Heart left ventricle (tissue), 16 donors: ENCODE results near the gene HOXD3. TPM values are rescaled to one million over a fixed set of nuclear protein-coding genes. Genes with fewer than 3 reads are reported as not detected.

Experiments used
- ATAC-seq, 4 donors: fragments of 200-7000 bp; cut with Tn5 transposase; one replicate each; pipeline ENCODE4 v1.9.1; 2020 to 2022; ENCODE audit warnings: moderate library complexity in 4 of 4, mild to moderate bottlenecking in 3 of 4, moderate number of reproducible peaks in 1 of 4
- DNase-seq, 5 donors: peaks; one replicate each; pipeline ENCODE4 v3.0.0-alpha.2; 2020
- H3K27ac ChIP-seq, 12 donors: fragments of 200-600 bp; sonication (generic) in 4 of 12; one replicate each; pipeline versions ENCODE4 v1.5.0 to v1.8.0; 2016 to 2022; ENCODE audit warnings: mild to moderate bottlenecking in 2 of 12
- H3K27me3 ChIP-seq, 9 donors: fragments of 200-600 bp; sonication (generic) in 2 of 9; one replicate each; pipeline versions ENCODE4 v1.5.1 to v1.8.0; 2016 to 2022; ENCODE audit warnings: mild to moderate bottlenecking in 3 of 9
- H3K36me3 ChIP-seq, 9 donors: fragments of 200-600 bp; sonication (generic) in 2 of 9; one replicate each; pipeline versions ENCODE4 v1.5.0 to v1.8.0; 2018 to 2022; ENCODE audit warnings: mild to moderate bottlenecking in 2 of 9
- H3K4me1 ChIP-seq, 12 donors: fragments of 200-600 bp; sonication (generic) in 4 of 12; one replicate each; pipeline versions ENCODE4 v1.5.0 to v1.8.0; 2016 to 2022; ENCODE audit warnings: mild to moderate bottlenecking in 3 of 12
- H3K4me3 ChIP-seq, 12 donors: fragments of 200-600 bp; sonication (generic) in 4 of 12; one replicate each; pipeline versions ENCODE4 v1.5.0 to v1.8.0; 2017 to 2022; ENCODE audit warnings: mild to moderate bottlenecking in 9 of 12, moderate library complexity in 4 of 12
- H3K9me3 ChIP-seq, 12 donors: fragments of 200-600 bp; sonication (generic) in 4 of 12; one replicate each; pipeline versions ENCODE4 v1.5.0 to v1.8.0; 2016 to 2022; ENCODE audit warnings: mild to moderate bottlenecking in 1 of 12
- POLR2A ChIP-seq, 2 donors: fragments of 450-650 bp; IDR thresholded peaks; one replicate each; pipeline ENCODE4 v1.6.1; 2017; ENCODE audit warnings: antibody characterized with exemption in 2 of 2, mild to moderate bottlenecking in 2 of 2, moderate library complexity in 2 of 2
- WGBS, 4 donors: extraction: QIAGEN DNeasy Blood & Tissue Kit in 2 of 4; methylation state at CpG; one replicate each; pipeline versions ENCODE4 v1.1.5 to v1.1.7; 2013 to 2018; 5-methylcytosine and 5-hydroxymethylcytosine counted together
- intact Hi-C, 10 donors: fragments of 100-400 bp; cut with DNase I; formaldehyde crosslinking; loops; one replicate each; pipeline versions ENCODE4 v1.11.1 to v1.14.2; 2022
- polyA plus RNA-seq, 2 donors: library from polyadenylated mRNA; stranded (reverse); fragments of 200-250 nt; gene quantifications; one replicate each; pipeline ENCODE4 v1.2.3, GENCODE V29; 2013
- total RNA-seq, 9 donors: library from RNA; depleted of rRNA in 2 of 9; stranded (reverse); fragments of >200 nt in 2 of 9; fragmentation: NEBNext Ultra II Directional in 3 of 9; extraction: Animal tissue kit (Norgen Biotek cat#: 25700) in 3 of 9; gene quantifications; one replicate each; pipeline versions ENCODE4 v1.1.0 to v1.2.4, GENCODE V29; 2016 to 2023
- TF ChIP-seq, protein P1 (sequence below), 12 donors: fragments of 200-600 bp; sonication (generic) in 4 of 12; IDR thresholded peaks; one replicate each; pipeline versions ENCODE4 v1.5.0 to v1.8.0; 2018 to 2022; ENCODE audit warnings: antibody characterized with exemption in 12 of 12, mild to moderate bottlenecking in 5 of 12
- donor health status: ischemic (EF 13 %, LVEDD 7.1; RV severe dilation, severe dysfunction).
- donor health status: healthy with polysubstance abuse.
- donor health status: DM: no; HTN: yes; CAD: no.
- donor health status: DM: no; HTN: no; CAD: no.
- donor health status: ischemic (EF 25% LVEDD 6.9; RV normal size, moderate dysfunction).
- donor health status: ischemic (EF 25% LVEDD 5.7; RV mildly dilated, moderate dysfunction).
- donor health status: healthy.
- donor health status: DM: yes; HTN: yes; CAD: no.
- donor health status: ischemic (EF 35%, LVEDD 5.7; RV mildly dilated, moderate dysfunction).
- donor health status: nonischemic (EF 11% LVEDD 7.7; RV severe dilation, severe dysfunction).
- donor health status: DM: yes; HTN: yes; CAD: no.
- donor health status: PGD.
- donor health status: ischemic (EF 29% LVEDD 5.4; RV normal size, mild dysfunction).
- donor health status: nonischemic (EF 23%, LVEDD 6.1; RV moderate dilation, normal function).

Gene HOXD3
- total and polyA plus RNA-seq, 11 donors = 0.04 to 1.4 (median 0.52) TPM

DNA sequence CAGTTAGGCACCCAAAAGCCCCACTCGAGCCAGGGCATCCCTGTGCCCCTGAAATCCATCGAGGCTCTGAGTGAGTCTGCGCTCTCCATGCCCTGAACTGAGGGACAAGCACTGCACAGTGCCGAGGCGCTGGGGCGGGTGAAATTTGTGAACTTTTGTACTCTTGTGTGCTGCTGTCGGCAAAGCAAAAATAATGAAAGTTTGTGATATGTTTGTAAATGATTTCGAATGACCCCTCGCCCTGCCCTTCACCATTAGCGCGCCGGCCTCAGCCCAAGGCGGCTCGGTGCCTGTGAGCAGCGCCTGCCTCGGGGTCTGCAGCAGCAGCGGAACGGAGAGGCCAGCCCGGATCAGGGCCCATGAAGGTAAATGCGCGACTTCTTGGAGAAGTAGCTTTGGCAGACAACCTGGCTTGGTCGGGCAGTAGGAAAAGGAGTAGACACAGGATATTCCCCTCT lies 7.6 kb upstream of the HOXD3 start:
- peaks cover 0 to 12% (median 0%) of the 10 kb centered on the region in 12 donors for H3K4me1 ChIP-seq
- intact Hi-C loops = no loop called here
- DNase-seq (no peak), ATAC-seq (no peak)
- no peaks in the 10 kb centered on the region for H3K9me3 ChIP-seq
- no peak for TF ChIP-seq POLR2A (IDR thresholded peaks at IDR 0.05)
- TF ChIP-seq, protein P1, sequence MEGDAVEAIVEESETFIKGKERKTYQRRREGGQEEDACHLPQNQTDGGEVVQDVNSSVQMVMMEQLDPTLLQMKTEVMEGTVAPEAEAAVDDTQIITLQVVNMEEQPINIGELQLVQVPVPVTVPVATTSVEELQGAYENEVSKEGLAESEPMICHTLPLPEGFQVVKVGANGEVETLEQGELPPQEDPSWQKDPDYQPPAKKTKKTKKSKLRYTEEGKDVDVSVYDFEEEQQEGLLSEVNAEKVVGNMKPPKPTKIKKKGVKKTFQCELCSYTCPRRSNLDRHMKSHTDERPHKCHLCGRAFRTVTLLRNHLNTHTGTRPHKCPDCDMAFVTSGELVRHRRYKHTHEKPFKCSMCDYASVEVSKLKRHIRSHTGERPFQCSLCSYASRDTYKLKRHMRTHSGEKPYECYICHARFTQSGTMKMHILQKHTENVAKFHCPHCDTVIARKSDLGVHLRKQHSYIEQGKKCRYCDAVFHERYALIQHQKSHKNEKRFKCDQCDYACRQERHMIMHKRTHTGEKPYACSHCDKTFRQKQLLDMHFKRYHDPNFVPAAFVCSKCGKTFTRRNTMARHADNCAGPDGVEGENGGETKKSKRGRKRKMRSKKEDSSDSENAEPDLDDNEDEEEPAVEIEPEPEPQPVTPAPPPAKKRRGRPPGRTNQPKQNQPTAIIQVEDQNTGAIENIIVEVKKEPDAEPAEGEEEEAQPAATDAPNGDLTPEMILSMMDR (IDR thresholded peaks at IDR 0.05) = no peak
- no peak overlapping the region for H3K27ac ChIP-seq
- WGBS, 4 donors = 16 to 50% (median 35%) methylated on average over 22 of the region's 22 CpGs
- no peaks in the 10 kb centered on the region for H3K36me3 ChIP-seq
- H3K27me3 ChIP-seq = peaks cover 57 to 100% (median 93%) of the 10 kb centered on the region in 9 donors
- no peak overlapping the region for H3K4me3 ChIP-seq

DNA sequence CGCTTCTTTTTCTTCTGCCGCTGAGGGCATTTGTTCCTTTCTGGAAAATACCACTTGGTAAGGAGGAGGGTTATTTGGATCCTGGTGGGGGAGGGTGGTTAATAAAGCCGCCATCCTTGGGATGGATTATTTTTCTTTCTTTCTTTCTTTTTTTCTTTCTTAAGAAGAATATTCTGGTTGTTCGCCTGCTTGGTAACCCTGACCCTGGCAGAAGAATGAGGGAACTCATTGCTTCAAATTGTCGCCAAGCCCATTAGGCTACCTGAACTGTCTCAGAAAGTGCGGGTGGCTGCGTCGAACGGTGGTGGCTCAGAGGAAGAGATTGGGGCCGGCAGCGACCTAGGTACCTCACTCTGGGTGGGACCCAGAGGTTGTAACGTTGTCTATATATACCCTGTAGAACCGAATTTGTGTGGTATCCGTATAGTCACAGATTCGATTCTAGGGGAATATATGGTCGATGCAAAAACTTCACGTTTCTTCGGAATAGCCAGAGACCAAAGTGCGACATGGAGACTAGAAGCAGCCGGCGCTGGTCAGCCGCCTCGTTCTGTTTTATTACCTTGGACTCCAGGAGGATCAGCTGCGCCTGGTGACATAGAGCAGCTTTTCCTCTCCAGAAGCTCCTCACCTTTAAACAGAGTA lies 7.0 kb upstream of the HOXD3 start:
- Histone ChIP-seq H3K4me1 (peaks cover 0 to 12% (median 0%) of the 10 kb centered on the region in 12 donors), H3K9me3 (no peaks in the 10 kb centered on the region), H3K36me3 (no peaks in the 10 kb centered on the region), H3K4me3 (no peak overlapping the region), H3K27me3 (peaks cover 62 to 100% (median 92%) of the 10 kb centered on the region in 9 donors), H3K27ac (no peak overlapping the region)
- intact Hi-C loops = loop anchor here in 1 of 10 donors (10.0 kb wide), 1 partner anchor 115 kb away; the partner anchor contains the start of gene MTX2
- TF ChIP-seq POLR2A (IDR thresholded peaks at IDR 0.05) = no peak
- TF ChIP-seq, protein P1 (IDR thresholded peaks at IDR 0.05) = no peak
- ATAC-seq = no peak
- no peak for DNase-seq
- 13 to 45% (median 25%) methylated on average over 24 of the region's 24 CpGs for WGBS, 4 donors

DNA sequence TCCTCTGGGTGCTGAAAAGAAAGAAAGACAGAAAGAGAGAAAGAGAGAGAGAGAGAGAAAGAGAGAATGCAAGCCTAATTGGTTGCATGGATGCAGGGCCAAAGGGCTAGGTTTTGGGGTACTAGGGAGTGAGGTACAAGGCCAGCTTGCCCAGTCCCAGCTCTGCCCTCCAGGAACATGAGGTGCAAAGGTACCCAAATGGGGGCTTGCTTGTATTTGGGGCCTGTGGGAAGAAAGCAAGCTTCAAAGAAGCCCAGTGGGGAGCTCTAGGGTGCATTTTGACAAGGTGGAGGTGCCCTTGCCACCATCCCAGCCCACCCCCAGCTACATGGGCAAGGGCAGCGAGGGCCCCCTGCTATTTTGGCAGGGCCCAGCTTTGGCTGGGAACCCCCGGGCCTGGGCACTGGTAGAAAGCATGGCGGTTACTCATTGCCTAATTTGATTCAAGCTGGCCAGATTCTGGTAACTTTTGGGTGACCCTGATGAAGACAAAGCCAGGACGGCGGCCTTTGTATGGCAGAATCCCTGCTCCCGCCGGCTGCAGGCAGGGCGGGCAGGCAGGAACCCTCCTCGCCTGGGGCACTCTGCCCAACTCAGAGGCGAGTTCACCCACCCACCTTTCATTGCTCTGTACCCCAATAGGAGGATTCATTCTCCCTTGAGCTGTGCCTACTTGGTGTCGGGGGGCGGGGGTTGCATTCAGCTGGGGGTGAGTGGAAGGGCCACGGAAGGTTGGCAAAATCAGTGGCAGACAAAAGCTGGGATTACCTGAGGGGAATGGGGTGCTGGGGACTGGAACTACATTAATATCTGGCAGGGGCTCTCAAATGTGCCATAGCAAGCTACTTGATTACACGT lies 6.3 kb upstream of the HOXD3 start:
- intact Hi-C loops = loop anchor here in 1 of 10 donors (10.0 kb wide), 1 partner anchor 114 kb away; the partner anchor contains the start of gene MTX2
- H3K9me3 ChIP-seq = no peaks in the 10 kb centered on the region
- no peak for DNase-seq
- ATAC-seq = no peak
- TF ChIP-seq, protein P1 (IDR thresholded peaks at IDR 0.05) = no peak
- no peak for TF ChIP-seq POLR2A (IDR thresholded peaks at IDR 0.05)
- H3K4me1 ChIP-seq = peaks cover 0 to 12% (median 0%) of the 10 kb centered on the region in 12 donors
- H3K27me3 ChIP-seq = peaks cover 67 to 100% (median 96%) of the 10 kb centered on the region in 9 donors
- WGBS, 4 donors = 15 to 39% (median 31%) methylated on average over 13 to 14 of the region's 14 CpGs
- no peaks in the 10 kb centered on the region for H3K36me3 ChIP-seq
- H3K27ac ChIP-seq = no peak overlapping the region
- H3K4me3 ChIP-seq = no peak overlapping the region
